ENCODE results near the gene DLEC1. TPM values are rescaled to one million over a fixed set of nuclear protein-coding genes. Genes with fewer than 3 reads are reported as not detected.

Gene DLEC1
- total and polyA plus RNA-seq, 7 experiments from 2014 or later, result 0.41 to 9.4 (median 5.6) TPM

GRCh38 chr3:38027466-38028465, 11.2 kb upstream of the DLEC1 start:
- no peak overlapping the region for H3K27ac ChIP-seq (ENCODE audit: low read depth, low read length)
- peak overlapping the region; percentile 53 to 84 (median 70) for H3K4me3 Mint-ChIP-seq
- no peaks in the 10 kb centered on the region for H3K9me3 ChIP-seq (ENCODE audit: control insufficient read depth in 2 of 3, low read length in 3 of 3)
- intact Hi-C loops (cut with micrococcal nuclease), result no loop called here
- peaks cover 28 to 48% (median 39%) of the 10 kb centered on the region in 7 donors for H3K4me1 Mint-ChIP-seq
- peaks cover 0 to 41% (median 11%) of the 10 kb centered on the region in 5 donors for H3K27me3 Mint-ChIP-seq
- ATAC-seq (no peak), DNase-seq (no peak)
- peaks cover 0 to 3% (median 0%) of the 10 kb centered on the region in 5 donors for H3K36me3 Mint-ChIP-seq
- H3K27me3 ChIP-seq (ENCODE audit: control insufficient read depth in 2 of 2, insufficient read depth in 2 of 2, low read length in 2 of 2), result peaks cover 0 to 3% of the 10 kb centered on the region in 2 donors
- peak overlapping the region in 4 of 9 donors; percentile 40 to 72 (median 58) for H3K27ac Mint-ChIP-seq
- no peak overlapping the region for H3K4me3 ChIP-seq (ENCODE audit: low read length)
- H3K9me3 Mint-ChIP-seq, result no peaks in the 10 kb centered on the region
- H3K4me1 ChIP-seq (ENCODE audit: control insufficient read depth in 2 of 2, insufficient read depth in 2 of 2, low read length in 2 of 2), result peaks cover 34 to 37% of the 10 kb centered on the region in 2 donors
- POLR2A ChIA-PET, result interaction anchor here (1.8 kb wide), 1 partner anchor 109 kb away, joined by 4 read pairs; the partner anchor contains the start of gene ACAA1
- H3K36me3 ChIP-seq (ENCODE audit: control insufficient read depth in 2 of 3, insufficient read depth in 3 of 3, low read length in 3 of 3), result no peaks in the 10 kb centered on the region
- CTCF ChIA-PET, result interaction anchor here (0.6 kb wide), 1 partner anchor 76 kb away, joined by 4 read pairs; no protein-coding TSS in a partner anchor

- H3K27me3 ChIP-seq (ENCODE audit: control insufficient read depth in 2 of 2, insufficient read depth in 2 of 2, low read length in 2 of 2), result peaks cover 0 to 3% of the 10 kb centered on the region in 2 donors
- H3K4me3 Mint-ChIP-seq, result peak overlapping the region; percentile 53 to 84 (median 72)
- DNase-seq, result no peak
Observed at GRCh38 chr3:38028621-38029361, 10.2 kb upstream of the DLEC1 start.

GRCh38 chr3:38029400-38030125, 9.4 kb upstream of the DLEC1 start, which contains the start of gene PLCD1:
TSS of gene PLCD1 (minus strand) at chr3:38029642. CDS start at chr3:38029539, 103 bp downstream.
- Histone ChIP-seq H3K27me3 (ENCODE audit: control insufficient read depth in 2 of 2, insufficient read depth in 2 of 2, low read length in 2 of 2) (peaks cover 0 to 3% of the 10 kb centered on the region in 2 donors), H3K9me3 (ENCODE audit: control insufficient read depth in 2 of 3, low read length in 3 of 3) (no peaks in the 10 kb centered on the region), H3K27ac (ENCODE audit: low read depth, low read length) (peak within 1 kb of the TSS; percentile 24), H3K36me3 (ENCODE audit: control insufficient read depth in 2 of 3, insufficient read depth in 3 of 3, low read length in 3 of 3) (no peaks in the 10 kb centered on the region), H3K4me3 (ENCODE audit: low read length) (peak within 1 kb of the TSS; percentile 34), H3K4me1 (ENCODE audit: control insufficient read depth in 2 of 2, insufficient read depth in 2 of 2, low read length in 2 of 2) (peaks cover 25 to 26% of the 10 kb centered on the region in 2 donors)
- ChIA-PET POLR2A (interaction anchor here (0.9 to 3.0 kb wide), 2 partner anchors 10 to 55 kb away, joined by 3 to 15 read pairs; partner anchors contain the start of gene DLEC1), CTCF (interaction anchor here (1.3 kb wide), 1 partner anchor 9 kb away, joined by 3 read pairs; the partner anchor contains the start of gene DLEC1)
- peaks cover 0 to 3% (median 0%) of the 10 kb centered on the region in 5 donors for H3K36me3 Mint-ChIP-seq
- intact Hi-C loops (cut with micrococcal nuclease), result no loop called here
- H3K4me1 Mint-ChIP-seq, result peaks cover 22 to 35% (median 27%) of the 10 kb centered on the region in 7 donors
- H3K27ac Mint-ChIP-seq, result peak within 1 kb of the TSS in 7 of 9 donors; percentile 14 to 80 (median 57)
- H3K9me3 Mint-ChIP-seq, result no peaks in the 10 kb centered on the region
- peak within 1 kb of the TSS; percentile 53 to 84 (median 72) for H3K4me3 Mint-ChIP-seq
- ATAC-seq (no peak), DNase-seq (peak in 5 of 9 donors; percentile 18 to 51 (median 24))
- H3K27me3 Mint-ChIP-seq, result peaks cover 4 to 45% (median 18%) of the 10 kb centered on the region in 5 donors

More at GRCh38 chr3:38028621-38029361, 10.2 kb upstream of the DLEC1 start:
- Histone ChIP-seq H3K4me1 (ENCODE audit: control insufficient read depth in 2 of 2, insufficient read depth in 2 of 2, low read length in 2 of 2) (peaks cover 25 to 27% of the 10 kb centered on the region in 2 donors), H3K9me3 (ENCODE audit: control insufficient read depth in 2 of 3, low read length in 3 of 3) (no peaks in the 10 kb centered on the region), H3K36me3 (ENCODE audit: control insufficient read depth in 2 of 3, insufficient read depth in 3 of 3, low read length in 3 of 3) (no peaks in the 10 kb centered on the region), H3K27ac (ENCODE audit: low read depth, low read length) (no peak overlapping the region), H3K4me3 (ENCODE audit: low read length) (no peak overlapping the region)
- ChIA-PET POLR2A (interaction anchor here (3.0 kb wide), 1 partner anchor 11 kb away, joined by 15 read pairs; the partner anchor contains the start of gene DLEC1), CTCF (interaction anchor here (0.6 to 1.3 kb wide), 2 partner anchors 10 to 75 kb away, joined by 3 to 4 read pairs; partner anchors contain the start of gene DLEC1)
- Mint-ChIP-seq H3K36me3 (peaks cover 0 to 3% (median 0%) of the 10 kb centered on the region in 5 donors), H3K4me1 (peaks cover 24 to 38% (median 29%) of the 10 kb centered on the region in 7 donors), H3K27me3 (peaks cover 4 to 43% (median 18%) of the 10 kb centered on the region in 5 donors), H3K27ac (peak overlapping the region in 7 of 9 donors; percentile 14 to 80 (median 57)), H3K9me3 (no peaks in the 10 kb centered on the region)
- ATAC-seq, result no peak
- intact Hi-C loops (cut with micrococcal nuclease), result no loop called here

GRCh38 chr3:38030126-38031021, 8.6 kb upstream of the DLEC1 start:
- no peaks in the 10 kb centered on the region for H3K36me3 ChIP-seq (ENCODE audit: control insufficient read depth in 2 of 3, insufficient read depth in 3 of 3, low read length in 3 of 3)
- H3K4me1 Mint-ChIP-seq, result peaks cover 18 to 29% (median 24%) of the 10 kb centered on the region in 7 donors
- DNase-seq (no peak), ATAC-seq (no peak)
- peak overlapping the region in 4 of 9 donors; percentile 19 to 85 (median 50) for H3K27ac Mint-ChIP-seq
- H3K4me3 ChIP-seq (ENCODE audit: low read length), result peak overlapping the region; percentile 34
- no peaks in the 10 kb centered on the region for H3K9me3 ChIP-seq (ENCODE audit: control insufficient read depth in 2 of 3, low read length in 3 of 3)
- H3K27me3 Mint-ChIP-seq, result peaks cover 4 to 47% (median 18%) of the 10 kb centered on the region in 5 donors
- H3K27me3 ChIP-seq (ENCODE audit: control insufficient read depth in 2 of 2, insufficient read depth in 2 of 2, low read length in 2 of 2), result peaks cover 0 to 3% of the 10 kb centered on the region in 2 donors
- peaks cover 23 to 24% of the 10 kb centered on the region in 2 donors for H3K4me1 ChIP-seq (ENCODE audit: control insufficient read depth in 2 of 2, insufficient read depth in 2 of 2, low read length in 2 of 2)
- intact Hi-C loops (cut with micrococcal nuclease), result no loop called here
- ChIA-PET CTCF (interaction anchor here (1.3 kb wide), 1 partner anchor 8 kb away, joined by 3 read pairs; the partner anchor contains the start of gene DLEC1), POLR2A (interaction anchor here (0.9 to 3.0 kb wide), 3 partner anchors 9 to 55 kb away, joined by 3 to 15 read pairs (median 5); partner anchors contain the start of gene DLEC1)
- peak overlapping the region; percentile 36 to 73 (median 59) for H3K4me3 Mint-ChIP-seq
- no peaks in the 10 kb centered on the region for H3K9me3 Mint-ChIP-seq
- H3K27ac ChIP-seq (ENCODE audit: low read depth, low read length), result no peak overlapping the region
- H3K36me3 Mint-ChIP-seq, result peaks cover 0 to 3% (median 0%) of the 10 kb centered on the region in 5 donors

Measured in naive thymus-derived CD4-positive, alpha-beta T cell (primary cell).